Type B pancreatic cell (in vitro differentiated cells): Measurements from ENCODE around the gene TEP1. TPM values are rescaled to one million over a fixed set of nuclear protein-coding genes. Genes with fewer than 3 reads are reported as not detected.

Experiments
- DNase-seq: peaks from one replicate; pipeline ENCODE4 v3.0.0; 2021; ENCODE audit warnings: mixed read lengths; ENCODE audit not compliant: unreplicated experiment; ENCODE audit errors: extremely low spot score
- H3K27ac Mint-ChIP-seq: 2 replicates; pipeline ENCODE4 v1.8.0; 2021; ENCODE audit warnings: mild to moderate bottlenecking, mixed read lengths
- H3K27me3 Mint-ChIP-seq: 2 replicates; pipeline ENCODE4 v1.8.0; 2021; ENCODE audit warnings: mixed read lengths
- H3K36me3 Mint-ChIP-seq: 2 replicates; pipeline ENCODE4 v1.8.0; 2021; ENCODE audit warnings: mixed read lengths
- H3K4me1 Mint-ChIP-seq: one replicate; pipeline ENCODE4 v1.8.0; 2021; ENCODE audit warnings: mixed read lengths; ENCODE audit not compliant: unreplicated experiment
- H3K4me3 Mint-ChIP-seq: 2 replicates; pipeline ENCODE4 v1.8.0; 2021; ENCODE audit warnings: mild to moderate bottlenecking, mixed read lengths
- H3K9me3 Mint-ChIP-seq: 2 replicates; pipeline ENCODE4 v1.8.0; 2021; ENCODE audit warnings: mixed read lengths
- CTCF ChIP-seq: fragments of 200-600 bp; sonication (generic); conservative IDR thresholded peaks from 2 replicates; pipeline ENCODE4 v1.5.0; 2021; ENCODE audit warnings: antibody characterized with exemption, mild to moderate bottlenecking
- total RNA-seq: library from RNA; stranded (reverse); gene quantifications from 2 replicates; pipeline ENCODE4 v1.2.1, GENCODE V29; 2021; ENCODE audit warnings: low replicate concordance

Gene TEP1
- total RNA-seq, 1 donor from 2014 or later, result 23.1 TPM

GRCh38 chr14:20356422-20356821 is 56.9 kb downstream of the TEP1 start:
- peaks cover 31% of the 10 kb centered on the region for H3K36me3 Mint-ChIP-seq
- no peak for TF ChIP-seq CTCF
- no peak for DNase-seq
- no peaks in the 10 kb centered on the region for H3K9me3 Mint-ChIP-seq
- no peak overlapping the region for H3K4me3 Mint-ChIP-seq
- H3K27ac Mint-ChIP-seq, result no peak overlapping the region
- no peaks in the 10 kb centered on the region for H3K27me3 Mint-ChIP-seq
- H3K4me1 Mint-ChIP-seq, result no peaks in the 10 kb centered on the region

- Mint-ChIP-seq H3K36me3 (peaks cover 32% of the 10 kb centered on the region), H3K9me3 (no peaks in the 10 kb centered on the region), H3K4me1 (no peaks in the 10 kb centered on the region), H3K4me3 (no peak overlapping the region), H3K27ac (no peak overlapping the region), H3K27me3 (no peaks in the 10 kb centered on the region)
- TF ChIP-seq CTCF, result no peak
- no peak for DNase-seq
These were observed 62.4 kb downstream of the TEP1 start for GRCh38 chr14:20350860-20351259.

- no peaks in the 10 kb centered on the region for H3K4me1 Mint-ChIP-seq
- H3K4me3 Mint-ChIP-seq, result no peak overlapping the region
- TF ChIP-seq CTCF, result no peak
- no peaks in the 10 kb centered on the region for H3K27me3 Mint-ChIP-seq
- H3K9me3 Mint-ChIP-seq, result no peaks in the 10 kb centered on the region
- peaks cover 32% of the 10 kb centered on the region for H3K36me3 Mint-ChIP-seq
- H3K27ac Mint-ChIP-seq, result no peak overlapping the region
- DNase-seq, result no peak
These were observed 63.0 kb downstream of the TEP1 start for GRCh38 chr14:20350282-20350681.

GRCh38 chr14:20347747-20348146 is 65.6 kb downstream of the TEP1 start:
- no peak overlapping the region for H3K4me3 Mint-ChIP-seq
- H3K36me3 Mint-ChIP-seq, result peaks cover 31% of the 10 kb centered on the region
- no peak for DNase-seq
- TF ChIP-seq CTCF, result no peak
- H3K9me3 Mint-ChIP-seq, result no peaks in the 10 kb centered on the region
- H3K27me3 Mint-ChIP-seq, result peaks cover 4% of the 10 kb centered on the region
- H3K27ac Mint-ChIP-seq, result no peak overlapping the region
- peaks cover 5% of the 10 kb centered on the region for H3K4me1 Mint-ChIP-seq

- TF ChIP-seq CTCF, result no peak
- H3K36me3 Mint-ChIP-seq, result peaks cover 28% of the 10 kb centered on the region
- H3K4me3 Mint-ChIP-seq, result no peak overlapping the region
These were observed 66.6 kb downstream of the TEP1 start for GRCh38 chr14:20346713-20347112.

GRCh38 chr14:20345366-20345765 is 67.9 kb downstream of the TEP1 start:
- Mint-ChIP-seq H3K9me3 (no peaks in the 10 kb centered on the region), H3K27ac (peak overlapping the region; percentile 61), H3K36me3 (peaks cover 23% of the 10 kb centered on the region), H3K27me3 (peaks cover 4% of the 10 kb centered on the region), H3K4me1 (peaks cover 5% of the 10 kb centered on the region), H3K4me3 (peak overlapping the region; percentile 71)
- no peak for TF ChIP-seq CTCF
- no peak for DNase-seq

More at GRCh38 chr14:20346713-20347112, 66.6 kb downstream of the TEP1 start:
- H3K27ac Mint-ChIP-seq, result no peak overlapping the region
- H3K27me3 Mint-ChIP-seq, result peaks cover 4% of the 10 kb centered on the region
- H3K4me1 Mint-ChIP-seq, result peaks cover 5% of the 10 kb centered on the region
- H3K9me3 Mint-ChIP-seq, result no peaks in the 10 kb centered on the region
- no peak for DNase-seq
